Tibial nerve (tissue), 4 donors: Measurements from ENCODE around the gene LONP2. TPM values are rescaled to one million over a fixed set of nuclear protein-coding genes. Genes with fewer than 3 reads are reported as not detected.
A peak's percentile ranks its signal among the peaks of the same experiment; 100 is the strongest.

Source experiments
- DNase-seq, 2 donors: peaks; one replicate each; pipeline ENCODE4 v3.0.0-alpha.2; 2019; ENCODE audit warnings: low spot score in 2 of 2
- H3K27ac ChIP-seq, 4 donors: fragments of 200-600 bp; sonication (generic) in 3 of 4; one replicate each; pipeline ENCODE4 v1.5.1; 2017 to 2019; ENCODE audit warnings: mild to moderate bottlenecking in 1 of 4
- H3K27me3 ChIP-seq, 2 donors: fragments of 200-600 bp; sonication (generic) in 1 of 2; one replicate each; pipeline versions ENCODE4 v1.5.1 to v1.6.0; 2017 to 2019
- H3K36me3 ChIP-seq, 3 donors: fragments of 200-600 bp; sonication (generic); one replicate each; pipeline ENCODE4 v1.5.1; 2018 to 2019
- H3K4me1 ChIP-seq, 4 donors: fragments of 200-600 bp; sonication (generic) in 3 of 4; one replicate each; pipeline ENCODE4 v1.5.1; 2017 to 2019
- H3K4me3 ChIP-seq, 4 donors: fragments of 200-600 bp; sonication (generic) in 3 of 4; one replicate each; pipeline ENCODE4 v1.5.1; 2017 to 2019; ENCODE audit warnings: mild to moderate bottlenecking in 1 of 4, moderate library complexity in 1 of 4
- H3K9me3 ChIP-seq, 4 donors: fragments of 200-600 bp; sonication (generic) in 3 of 4; one replicate each; pipeline ENCODE4 v1.5.1; 2017 to 2019
- EP300 ChIP-seq, 2 donors: sonication (generic); formaldehyde crosslinking; IDR thresholded peaks; one replicate each; pipeline ENCODE4 v1.6.1; 2017; ENCODE audit warnings: antibody characterized with exemption in 2 of 2, mild to moderate bottlenecking in 1 of 2
- POLR2A ChIP-seq, 2 donors: fragments of 450-650 bp; IDR thresholded peaks; one replicate each; pipeline ENCODE4 v1.6.1; 2017; ENCODE audit warnings: antibody characterized with exemption in 2 of 2, mild to moderate bottlenecking in 2 of 2, moderate library complexity in 2 of 2
- WGBS, 2 donors: methylation state at CpG; one replicate each; pipeline ENCODE4 v1.1.5; 2018; 5-methylcytosine and 5-hydroxymethylcytosine counted together
- total RNA-seq, 4 donors: library from RNA; depleted of rRNA; stranded (reverse); fragments of >200 nt; gene quantifications; one replicate each; pipeline ENCODE4 v1.1.0, GENCODE V29; 2016
- TF ChIP-seq, protein P1 (sequence below), 5 experiments: fragments of 200-600 bp in 3 of 5; fragments of 450-650 bp in 2 of 5; sonication (generic) in 3 of 5; IDR thresholded peaks; one replicate each; pipeline ENCODE4 v1.5.1; 2016 to 2019; ENCODE audit warnings: antibody characterized with exemption in 5 of 5, mild to moderate bottlenecking in 3 of 5, moderate library complexity in 2 of 5

The LONP2 gene
- total RNA-seq, 4 donors from 2014 or later: 36.2 to 50.3 (median 48.3) TPM

DNA sequence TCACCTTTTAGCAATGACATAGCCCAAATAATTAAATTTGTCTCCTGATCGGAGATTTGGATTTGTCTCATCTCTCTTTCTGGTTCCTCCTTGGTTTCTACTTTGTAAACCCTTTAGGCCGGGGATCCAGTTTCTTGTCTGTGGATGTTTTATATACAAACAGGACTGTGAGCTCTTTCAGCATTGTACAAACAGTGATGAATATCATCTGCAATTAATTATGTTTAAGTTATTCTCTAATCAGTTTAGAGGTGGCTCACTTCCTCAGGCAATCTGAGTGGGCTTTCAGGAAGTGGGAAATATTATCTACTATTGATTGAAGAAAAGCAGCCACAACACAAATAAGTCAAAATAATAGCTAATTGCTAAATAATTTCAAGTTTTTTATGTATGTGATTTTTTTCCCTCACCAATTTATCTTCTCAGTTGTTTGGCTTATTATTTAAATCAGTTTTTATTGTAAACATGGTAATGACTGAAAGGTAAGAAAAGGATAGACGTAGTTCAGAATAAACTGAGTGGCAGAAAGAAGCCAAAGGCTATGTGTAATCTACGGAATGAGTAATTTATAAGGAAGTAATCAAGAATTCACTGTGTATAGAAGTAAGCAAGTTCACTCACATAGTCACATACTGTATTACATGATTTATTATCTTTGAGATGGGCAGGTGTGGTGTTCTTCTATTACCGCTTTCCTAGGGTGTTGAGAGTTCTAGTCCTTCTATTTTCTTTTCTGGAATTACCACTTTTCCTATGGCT lies 6.6 kb downstream of the LONP2 start:
- Histone ChIP-seq H3K36me3 (peaks cover 0 to 30% (median 0%) of the 10 kb centered on the region in 3 donors), H3K27ac (no peak overlapping the region), H3K27me3 (no peaks in the 10 kb centered on the region), H3K4me1 (peaks cover 0 to 57% (median 11%) of the 10 kb centered on the region in 4 donors), H3K9me3 (no peaks in the 10 kb centered on the region), H3K4me3 (no peak overlapping the region)
- no peak for DNase-seq
- 89 to 90% methylated on average over 5 of the region's 5 CpGs for WGBS, 2 donors
- no peak for TF ChIP-seq POLR2A (IDR thresholded peaks at IDR 0.05)
- no peak for TF ChIP-seq EP300 (IDR thresholded peaks at IDR 0.05)
- TF ChIP-seq, protein P1, sequence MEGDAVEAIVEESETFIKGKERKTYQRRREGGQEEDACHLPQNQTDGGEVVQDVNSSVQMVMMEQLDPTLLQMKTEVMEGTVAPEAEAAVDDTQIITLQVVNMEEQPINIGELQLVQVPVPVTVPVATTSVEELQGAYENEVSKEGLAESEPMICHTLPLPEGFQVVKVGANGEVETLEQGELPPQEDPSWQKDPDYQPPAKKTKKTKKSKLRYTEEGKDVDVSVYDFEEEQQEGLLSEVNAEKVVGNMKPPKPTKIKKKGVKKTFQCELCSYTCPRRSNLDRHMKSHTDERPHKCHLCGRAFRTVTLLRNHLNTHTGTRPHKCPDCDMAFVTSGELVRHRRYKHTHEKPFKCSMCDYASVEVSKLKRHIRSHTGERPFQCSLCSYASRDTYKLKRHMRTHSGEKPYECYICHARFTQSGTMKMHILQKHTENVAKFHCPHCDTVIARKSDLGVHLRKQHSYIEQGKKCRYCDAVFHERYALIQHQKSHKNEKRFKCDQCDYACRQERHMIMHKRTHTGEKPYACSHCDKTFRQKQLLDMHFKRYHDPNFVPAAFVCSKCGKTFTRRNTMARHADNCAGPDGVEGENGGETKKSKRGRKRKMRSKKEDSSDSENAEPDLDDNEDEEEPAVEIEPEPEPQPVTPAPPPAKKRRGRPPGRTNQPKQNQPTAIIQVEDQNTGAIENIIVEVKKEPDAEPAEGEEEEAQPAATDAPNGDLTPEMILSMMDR (IDR thresholded peaks at IDR 0.05): no peak

DNA sequence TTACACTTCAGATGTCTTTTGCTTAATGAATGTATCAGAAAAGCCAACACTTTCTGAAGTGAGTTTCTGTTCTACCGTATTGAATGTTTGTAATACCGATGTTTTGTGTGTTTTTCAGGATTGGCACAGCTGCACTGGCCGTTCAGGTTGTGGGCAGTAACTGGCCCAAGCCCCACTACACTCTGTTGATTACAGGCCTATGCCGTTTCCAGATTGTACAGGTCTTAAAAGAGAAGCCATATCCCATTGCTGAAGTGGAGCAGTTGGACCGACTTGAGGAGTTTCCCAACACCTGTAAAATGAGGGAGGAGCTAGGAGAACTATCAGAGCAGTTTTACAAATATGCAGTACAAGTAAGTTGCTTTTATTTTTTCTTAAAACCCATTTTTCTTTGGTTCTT lies 7.9 kb downstream of the LONP2 start:
- peaks cover 0 to 44% (median 0%) of the 10 kb centered on the region in 4 donors for H3K4me1 ChIP-seq
- TF ChIP-seq, protein P1 (IDR thresholded peaks at IDR 0.05): no peak
- TF ChIP-seq EP300 (IDR thresholded peaks at IDR 0.05) (no peak), POLR2A (IDR thresholded peaks at IDR 0.05) (no peak)
- no peaks in the 10 kb centered on the region for H3K9me3 ChIP-seq
- H3K27me3 ChIP-seq: no peaks in the 10 kb centered on the region
- no peak for DNase-seq
- 72 to 76% methylated on average over 5 of the region's 5 CpGs for WGBS, 2 donors
- H3K36me3 ChIP-seq: peaks cover 0 to 35% (median 0%) of the 10 kb centered on the region in 3 donors
- H3K27ac ChIP-seq: no peak overlapping the region
- no peak overlapping the region for H3K4me3 ChIP-seq

DNA sequence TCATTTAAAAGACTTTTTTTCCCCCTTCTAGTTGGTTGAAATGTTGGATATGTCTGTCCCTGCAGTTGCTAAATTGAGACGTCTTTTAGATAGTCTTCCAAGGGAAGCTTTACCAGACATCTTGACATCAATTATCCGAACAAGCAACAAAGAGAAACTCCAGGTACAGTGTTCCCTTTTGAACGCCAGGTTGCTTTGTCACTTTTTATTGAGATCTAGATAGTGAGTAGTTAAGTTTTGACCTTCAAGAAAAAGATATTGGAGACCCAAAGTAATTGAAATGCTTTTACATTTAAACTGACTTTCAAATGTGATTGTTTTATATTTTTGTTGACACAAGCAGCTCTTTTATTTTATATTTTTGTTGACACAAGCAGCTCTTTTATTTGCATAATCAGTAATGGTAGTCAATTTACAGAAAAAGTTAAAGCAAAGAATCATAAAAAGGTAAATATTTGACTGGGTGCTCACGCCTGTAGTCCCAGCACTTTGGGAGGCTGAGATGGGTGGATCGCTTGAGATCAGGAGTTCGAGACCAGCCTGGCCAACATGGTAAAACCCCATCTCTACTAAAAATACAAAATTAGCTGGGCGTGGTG lies 12.6 kb downstream of the LONP2 start:
- peaks cover 0 to 12% (median 0%) of the 10 kb centered on the region in 4 donors for H3K4me1 ChIP-seq
- H3K27ac ChIP-seq: peak overlapping the region in 1 of 4 donors; percentile 11
- TF ChIP-seq POLR2A (IDR thresholded peaks at IDR 0.05) (no peak), EP300 (IDR thresholded peaks at IDR 0.05) (no peak)
- TF ChIP-seq, protein P1 (IDR thresholded peaks at IDR 0.05): no peak
- WGBS, 2 donors: 91 to 95% methylated on average over 7 of the region's 7 CpGs
- no peaks in the 10 kb centered on the region for H3K27me3 ChIP-seq
- H3K36me3 ChIP-seq: peaks cover 0 to 64% (median 0%) of the 10 kb centered on the region in 3 donors
- H3K9me3 ChIP-seq: no peaks in the 10 kb centered on the region
- H3K4me3 ChIP-seq: no peak overlapping the region
- DNase-seq: no peak

DNA sequence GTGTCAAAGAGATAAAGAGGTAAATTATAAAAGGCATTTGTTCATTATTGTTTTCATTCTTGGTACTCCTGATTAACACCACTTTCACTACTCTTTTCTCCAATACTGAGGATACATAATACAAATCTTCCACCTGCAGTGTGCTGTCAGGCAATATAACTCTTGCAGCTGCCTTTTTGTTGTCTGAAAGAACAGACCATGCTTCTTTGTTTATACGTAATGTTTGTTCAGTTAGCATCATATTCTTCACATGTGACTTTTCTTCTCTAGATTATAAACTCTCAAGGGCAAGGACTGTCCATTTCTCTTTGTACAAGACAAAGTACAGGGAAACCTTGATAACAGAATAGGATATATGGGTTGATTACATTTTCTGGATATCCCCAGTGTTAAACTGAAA lies 17.5 kb downstream of the LONP2 start:
- Histone ChIP-seq H3K9me3 (no peaks in the 10 kb centered on the region), H3K27me3 (no peaks in the 10 kb centered on the region), H3K27ac (no peak overlapping the region), H3K36me3 (peaks cover 0 to 66% (median 6%) of the 10 kb centered on the region in 3 donors), H3K4me1 (peaks cover 0 to 10% (median 0%) of the 10 kb centered on the region in 4 donors), H3K4me3 (no peak overlapping the region)
- WGBS, 2 donors: 81 to 97% methylated on average over 1 of the region's 1 CpG
- no peak for DNase-seq
- no peak for TF ChIP-seq EP300 (IDR thresholded peaks at IDR 0.05)
- TF ChIP-seq, protein P1 (IDR thresholded peaks at IDR 0.05): no peak
- no peak for TF ChIP-seq POLR2A (IDR thresholded peaks at IDR 0.05)

DNA sequence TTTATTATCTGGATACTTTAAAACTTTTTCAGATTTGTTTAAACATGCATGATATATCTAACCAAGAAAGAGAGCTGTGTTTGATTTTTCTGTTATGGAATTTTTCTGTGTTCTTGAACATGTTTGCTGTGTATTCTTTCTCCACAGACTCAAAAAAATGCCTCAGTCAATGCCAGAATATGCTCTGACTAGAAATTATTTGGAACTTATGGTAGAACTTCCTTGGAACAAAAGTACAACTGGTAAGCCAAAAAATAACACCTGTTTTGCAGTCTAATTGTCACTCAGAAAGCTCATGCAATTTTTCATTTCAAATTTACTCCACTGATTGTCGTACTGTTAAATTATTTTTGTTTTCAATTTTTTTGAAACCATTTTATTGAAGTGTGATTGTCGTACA lies 18.5 kb downstream of the LONP2 start:
- H3K9me3 ChIP-seq: no peaks in the 10 kb centered on the region
- H3K27me3 ChIP-seq: no peaks in the 10 kb centered on the region
- no peak overlapping the region for H3K27ac ChIP-seq
- peaks cover 0 to 66% (median 6%) of the 10 kb centered on the region in 3 donors for H3K36me3 ChIP-seq
- TF ChIP-seq, protein P1 (IDR thresholded peaks at IDR 0.05): no peak
- TF ChIP-seq EP300 (IDR thresholded peaks at IDR 0.05): no peak
- no peak for TF ChIP-seq POLR2A (IDR thresholded peaks at IDR 0.05)
- H3K4me3 ChIP-seq: no peak overlapping the region
- no peak for DNase-seq
- peaks cover 0 to 10% (median 0%) of the 10 kb centered on the region in 4 donors for H3K4me1 ChIP-seq
- whole genome bisulfite sequencing, 2 donors: 90 to 96% methylated on average over 2 of the region's 2 CpGs
